K562 (cell line): ENCODE measurements around the gene CCDC106. TPM values are rescaled to one million over a fixed set of nuclear protein-coding genes. Genes with fewer than 3 reads are reported as not detected.
A peak's percentile ranks its signal among the peaks of the same experiment; 100 is the strongest.

Experiments used
- AFF1 ChIP-seq, 2 experiments: fragments of 450-650 bp; IDR thresholded peaks; 2 replicates each; pipeline ENCODE4 v1.6.1; 2018; ENCODE audit warnings: mild to moderate bottlenecking in 2 of 2, low read depth in 1 of 2; ENCODE audit not compliant: partially characterized antibody in 2 of 2
- CBX2 ChIP-seq: fragments of 200-600 bp; sonication (generic); IDR thresholded peaks from one replicate; pipeline ENCODE4 v1.6.1; 2012; ENCODE audit warnings: mild to moderate bottlenecking, low read length, inconsistent platforms; ENCODE audit not compliant: insufficient read depth, poor library complexity, severe bottlenecking
- CREB1 ChIP-seq, 2 experiments: sonication (generic) in 1 of 2; formaldehyde crosslinking in 1 of 2; IDR thresholded peaks; 2 replicates each; pipeline versions ENCODE4 v1.6.1 to v1.8.0; 2012 to 2022; ENCODE audit warnings: inconsistent platforms in 1 of 2, mild to moderate bottlenecking in 1 of 2, missing genetic modification reagents in 1 of 2, moderate library complexity in 1 of 2
- CXXC5 ChIP-seq: fragments of 250-450 bp; sonication (Bioruptor Pico); IDR thresholded peaks from 2 replicates; pipeline ENCODE4 v1.8.0; 2022; ENCODE audit warnings: inconsistent platforms, mild to moderate bottlenecking, moderate library complexity
- HNRNPLL ChIP-seq: fragments of 200-400 bp; formaldehyde crosslinking; IDR thresholded peaks from 2 replicates; pipeline ENCODE4 v1.6.1; 2017; ENCODE audit warnings: low read length, low read depth, mild to moderate bottlenecking; ENCODE audit not compliant: poor library complexity, severe bottlenecking
- KDM4B ChIP-seq, 2 experiments: fragments of 450-650 bp in 1 of 2; sonication (generic) in 1 of 2; IDR thresholded peaks; 2 replicates each; pipeline ENCODE4 v1.6.1; 2016 to 2017; ENCODE audit warnings: borderline replicate concordance in 2 of 2, antibody characterized with exemption in 1 of 2, low read depth in 1 of 2, mild to moderate bottlenecking in 1 of 2
- MCM5 ChIP-seq: fragments of 450-650 bp; IDR thresholded peaks from 2 replicates; pipeline ENCODE4 v1.6.1; 2016; ENCODE audit warnings: low read depth
- POLR3A ChIP-seq: IDR thresholded peaks from 2 replicates; pipeline ENCODE4 v1.6.1; 2011; ENCODE audit warnings: borderline replicate concordance, mild to moderate bottlenecking, moderate library complexity; ENCODE audit not compliant: insufficient read length, insufficient read depth; ENCODE audit errors: extremely low read depth
- RAD21 ChIP-seq, 2 experiments: fragments of 250-450 bp in 1 of 2; fragments of 450-650 bp in 1 of 2; sonication (Bioruptor Pico) in 1 of 2; formaldehyde crosslinking in 1 of 2; IDR thresholded peaks in 1 of 2; conservative IDR thresholded peaks in 1 of 2; 2 replicates each; pipeline versions ENCODE4 v1.4.0 to v1.8.0; 2020 to 2022; ENCODE audit warnings: mild to moderate bottlenecking in 2 of 2, moderate library complexity in 1 of 2
- RAD51 ChIP-seq: fragments of 450-650 bp; IDR thresholded peaks from 2 replicates; pipeline ENCODE4 v1.7.1; 2016; ENCODE audit warnings: low read depth, mild to moderate bottlenecking, borderline replicate concordance
- STAT5B ChIP-seq: fragments of 250-450 bp; sonication (Bioruptor Pico); IDR thresholded peaks from 2 replicates; pipeline ENCODE4 v1.8.0; 2021; ENCODE audit warnings: mild to moderate bottlenecking, inconsistent platforms
- ZNF639 ChIP-seq, 2 experiments: fragments of 200-800 bp in 1 of 2; sonication (Bioruptor generic) in 1 of 2; sonication (generic) in 1 of 2; formaldehyde crosslinking in 1 of 2; IDR thresholded peaks in 1 of 2; conservative IDR thresholded peaks in 1 of 2; 2 replicates each; pipeline versions ENCODE4 v1.5.0 to v1.6.1; 2016 to 2020; ENCODE audit warnings: missing compliant biosample characterization in 1 of 2, missing genetic modification characterization in 1 of 2, missing genetic modification reagents in 1 of 2
- ZNF699 ChIP-seq: fragments of 250-450 bp; sonication (Bioruptor Pico); IDR thresholded peaks from 2 replicates; pipeline ENCODE4 v1.8.0; 2021; ENCODE audit warnings: mild to moderate bottlenecking, moderate library complexity; ENCODE audit not compliant: insufficient replicate concordance
- polyA plus RNA-seq, 8 experiments: library from polyadenylated mRNA; depleted of rRNA in 4 of 8; stranded (reverse) in 5 of 8; unstranded in 3 of 8; fragments of >200 nt; fragmentation: Nextera tagmentation in 2 of 8; fragmentation: Illumina TruSeq in 1 of 8; extraction: Ambion mirVana in 2 of 8; extraction: Trizol in 1 of 8; gene quantifications; 2 replicates each; pipeline versions ENCODE4 v1.2.1 to v1.2.3, GENCODE V29; 2011 to 2014; ENCODE audit warnings: inconsistent platforms in 1 of 8, missing spikeins in 1 of 8
- total RNA-seq, 7 experiments: library from RNA; depleted of rRNA in 6 of 7; stranded (reverse); fragments of >200 nt in 6 of 7; fragmentation: Illumina TruSeq in 2 of 7; extraction: Trizol in 2 of 7; gene quantifications; 2 replicates each; pipeline versions ENCODE4 v1.2.1 to v1.2.3, GENCODE V29; 2011 to 2021; ENCODE audit warnings: low replicate concordance in 1 of 7
- TF ChIP-seq, protein P1 (sequence below): fragments of 250-450 bp; sonication (Bioruptor Pico); IDR thresholded peaks from 2 replicates; pipeline ENCODE4 v1.8.0; 2021; ENCODE audit warnings: borderline replicate concordance, mild to moderate bottlenecking, moderate library complexity; ENCODE audit not compliant: poor library complexity, severe bottlenecking
- TF ChIP-seq, protein P2 (sequence below): fragments of 250-450 bp; sonication (Bioruptor Pico); IDR thresholded peaks from 2 replicates; pipeline ENCODE4 v1.8.0; 2022; ENCODE audit warnings: inconsistent platforms

Gene CCDC106
- total and polyA plus RNA-seq, 9 of the 15 experiments (the other 6 are each of a cell fraction or from before 2014, with no cell fraction given), result 0.10 to 27.5 (median 15.0) TPM; not detected in 1

DNA sequence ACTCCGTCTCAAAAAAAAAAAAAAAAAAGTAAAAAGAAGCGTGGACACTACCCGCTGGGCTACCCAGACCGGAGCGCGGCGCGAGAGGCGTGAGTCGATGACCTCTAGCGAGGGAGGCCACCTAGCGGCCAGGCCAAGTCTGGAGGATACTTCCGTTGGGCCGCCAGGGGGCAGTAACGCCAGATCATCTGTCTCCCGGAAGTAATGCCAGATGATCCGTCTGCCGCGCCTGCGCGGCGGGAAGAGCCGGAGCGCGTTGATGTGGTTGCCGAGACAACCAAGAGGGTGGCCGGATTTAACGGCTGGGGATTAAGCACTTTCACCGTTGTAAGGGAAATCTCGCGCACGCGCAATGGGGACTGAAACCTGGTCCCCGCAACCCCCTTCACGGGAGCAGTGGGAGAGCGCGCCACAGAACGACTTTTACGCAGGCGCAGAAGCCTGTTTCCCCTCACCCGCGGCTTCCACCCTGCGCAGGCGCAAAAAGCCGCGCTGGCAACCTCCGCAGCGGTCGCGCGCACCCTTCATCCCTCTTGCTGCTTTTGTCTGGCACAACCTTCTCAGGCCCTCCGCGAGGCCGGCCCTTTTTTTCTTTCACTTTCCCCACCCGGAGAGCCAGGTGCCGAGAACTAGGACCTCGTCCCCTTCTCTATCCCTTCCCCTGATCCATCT, 5.8 kb downstream of the CCDC106 start (continued):
- TF ChIP-seq HNRNPLL (peak; percentile 73), CBX2 (no peak), AFF1 (IDR thresholded peaks at IDR 0.05; ENCODE audit: low read depth in 1 of 2, partially characterized antibody in 2 of 2) (peak; percentile 41 to 56), KDM4B (IDR thresholded peaks at IDR 0.05; ENCODE audit: borderline replicate concordance in 2 of 2, low read depth in 1 of 2) (0 out of 4 replicates have a peak, but pooled peaks of 1 of the 2 experiments have one; percentile 52), STAT5B (no peak), ZNF639 (CRISPR knock-in tag; conservative IDR thresholded peaks at IDR 0.05 in 1 of 2, IDR thresholded peaks at IDR 0.05 in 1 of 2) (peak in 1 of 2 experiments; percentile 88; a peak in 2 of 4 replicates), RAD51 (peak; percentile 26; the same call in 1 of the 2 replicates), CXXC5 (CRISPR knock-in tag) (peak; percentile 95), MCM5 (no peak), POLR3A (no peak), CREB1 (IDR thresholded peaks at IDR 0.05) (peak; percentile 47; the same call in 1 of the 2 replicates), CREB1 (CRISPR knock-in tag; IDR thresholded peaks at IDR 0.05) (peak; percentile 85), RAD21 (CRISPR knock-in tag; conservative IDR thresholded peaks at IDR 0.05 in 1 of 2, IDR thresholded peaks at IDR 0.05 in 1 of 2) (peak; percentile 59 to 75), ZNF699 (no peak)
- TF ChIP-seq, protein P1, sequence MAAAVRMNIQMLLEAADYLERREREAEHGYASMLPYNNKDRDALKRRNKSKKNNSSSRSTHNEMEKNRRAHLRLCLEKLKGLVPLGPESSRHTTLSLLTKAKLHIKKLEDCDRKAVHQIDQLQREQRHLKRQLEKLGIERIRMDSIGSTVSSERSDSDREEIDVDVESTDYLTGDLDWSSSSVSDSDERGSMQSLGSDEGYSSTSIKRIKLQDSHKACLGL (CRISPR knock-in tag), result peak; percentile 27
- TF ChIP-seq, protein P2, sequence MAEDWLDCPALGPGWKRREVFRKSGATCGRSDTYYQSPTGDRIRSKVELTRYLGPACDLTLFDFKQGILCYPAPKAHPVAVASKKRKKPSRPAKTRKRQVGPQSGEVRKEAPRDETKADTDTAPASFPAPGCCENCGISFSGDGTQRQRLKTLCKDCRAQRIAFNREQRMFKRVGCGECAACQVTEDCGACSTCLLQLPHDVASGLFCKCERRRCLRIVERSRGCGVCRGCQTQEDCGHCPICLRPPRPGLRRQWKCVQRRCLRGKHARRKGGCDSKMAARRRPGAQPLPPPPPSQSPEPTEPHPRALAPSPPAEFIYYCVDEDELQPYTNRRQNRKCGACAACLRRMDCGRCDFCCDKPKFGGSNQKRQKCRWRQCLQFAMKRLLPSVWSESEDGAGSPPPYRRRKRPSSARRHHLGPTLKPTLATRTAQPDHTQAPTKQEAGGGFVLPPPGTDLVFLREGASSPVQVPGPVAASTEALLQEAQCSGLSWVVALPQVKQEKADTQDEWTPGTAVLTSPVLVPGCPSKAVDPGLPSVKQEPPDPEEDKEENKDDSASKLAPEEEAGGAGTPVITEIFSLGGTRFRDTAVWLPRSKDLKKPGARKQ, result no peak
